ENCODE results near the gene GNS. TPM values are rescaled to one million over a fixed set of nuclear protein-coding genes. Genes with fewer than 3 reads are reported as not detected.
A peak's percentile ranks its signal among the peaks of the same experiment; 100 is the strongest.

Gene GNS
- polyA plus RNA-seq, 2 of the 4 experiments (the other 2 are of a cell fraction) = 54.3 to 109 TPM

DNA sequence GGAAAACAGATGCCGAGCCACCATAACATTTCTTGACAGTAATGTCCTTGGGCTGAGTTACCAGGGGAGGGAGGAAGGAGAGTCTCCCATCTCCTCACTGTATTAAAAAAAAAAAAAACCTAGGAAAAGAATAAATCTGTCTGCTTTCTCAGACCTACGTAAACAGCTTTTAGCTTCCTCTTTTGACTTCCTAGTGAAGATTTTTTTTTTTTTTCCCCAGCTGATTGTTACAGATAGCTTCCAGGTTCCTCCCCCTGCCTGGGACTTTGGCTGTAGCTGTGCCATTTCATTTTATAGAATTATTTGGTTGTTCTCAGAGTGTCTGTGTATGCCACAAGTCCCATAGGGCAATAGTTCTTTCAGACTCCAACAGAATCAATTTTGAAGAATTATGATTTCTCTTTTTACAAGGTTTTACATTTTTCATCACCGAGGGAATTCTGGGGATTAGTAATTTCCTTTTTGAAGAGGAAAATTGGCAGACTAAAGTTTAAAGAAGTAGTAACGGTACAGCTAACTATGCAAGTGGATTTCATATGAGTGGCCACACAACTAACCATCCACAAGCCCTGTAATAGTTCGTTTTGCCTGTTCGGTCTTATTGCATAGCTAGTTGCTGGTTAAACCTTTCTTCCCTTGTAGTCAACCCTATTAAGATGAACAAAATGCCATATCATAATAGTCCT lies 23.1 kb upstream of the GNS start:
- WGBS (ENCODE audit: missing lambda C conversion rate) = 76% methylated on average over 6 of the region's 6 CpGs
- FAIRE-seq (no peak), ATAC-seq (no peak), DNase-seq (ENCODE audit: low read depth in 1 of 2, low spot score in 1 of 2) (no peak)
- H3K27ac ChIP-seq = no peak overlapping the region
- no peak overlapping the region for H3K4me2 ChIP-seq
- ChIA-PET POLR2A (no interaction called here), CTCF (interaction anchor here (0.7 to 3.9 kb wide), 6 partner anchors 10 to 451 kb away, joined by 3 to 33 read pairs (median 6); no protein-coding TSS in a partner anchor)
- no peaks in the 10 kb centered on the region for H3K9me3 ChIP-seq
- H3K4me1 ChIP-seq = peaks cover 8% of the 10 kb centered on the region; the same call in 2 of the 3 replicates
- H3K4me3 ChIP-seq = no peak overlapping the region
- TF ChIP-seq HOXA7 (CRISPR knock-in tag; IDR thresholded peaks at IDR 0.05) (no peak), MYC (IDR thresholded peaks at IDR 0.05; ENCODE audit: borderline replicate concordance, low read length) (no peak), EHF (CRISPR knock-in tag; IDR thresholded peaks at IDR 0.05) (no peak), FOSL2 (IDR thresholded peaks at IDR 0.05) (no peak), FOSL2 (CRISPR knock-in tag; IDR thresholded peaks at IDR 0.05) (no peak)
- TF ChIP-seq, protein P1, sequence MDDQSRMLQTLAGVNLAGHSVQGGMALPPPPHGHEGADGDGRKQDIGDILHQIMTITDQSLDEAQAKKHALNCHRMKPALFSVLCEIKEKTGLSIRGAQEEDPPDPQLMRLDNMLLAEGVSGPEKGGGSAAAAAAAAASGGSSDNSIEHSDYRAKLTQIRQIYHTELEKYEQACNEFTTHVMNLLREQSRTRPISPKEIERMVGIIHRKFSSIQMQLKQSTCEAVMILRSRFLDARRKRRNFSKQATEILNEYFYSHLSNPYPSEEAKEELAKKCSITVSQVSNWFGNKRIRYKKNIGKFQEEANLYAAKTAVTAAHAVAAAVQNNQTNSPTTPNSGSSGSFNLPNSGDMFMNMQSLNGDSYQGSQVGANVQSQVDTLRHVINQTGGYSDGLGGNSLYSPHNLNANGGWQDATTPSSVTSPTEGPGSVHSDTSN (IDR thresholded peaks at IDR 0.05) = no peak

DNA sequence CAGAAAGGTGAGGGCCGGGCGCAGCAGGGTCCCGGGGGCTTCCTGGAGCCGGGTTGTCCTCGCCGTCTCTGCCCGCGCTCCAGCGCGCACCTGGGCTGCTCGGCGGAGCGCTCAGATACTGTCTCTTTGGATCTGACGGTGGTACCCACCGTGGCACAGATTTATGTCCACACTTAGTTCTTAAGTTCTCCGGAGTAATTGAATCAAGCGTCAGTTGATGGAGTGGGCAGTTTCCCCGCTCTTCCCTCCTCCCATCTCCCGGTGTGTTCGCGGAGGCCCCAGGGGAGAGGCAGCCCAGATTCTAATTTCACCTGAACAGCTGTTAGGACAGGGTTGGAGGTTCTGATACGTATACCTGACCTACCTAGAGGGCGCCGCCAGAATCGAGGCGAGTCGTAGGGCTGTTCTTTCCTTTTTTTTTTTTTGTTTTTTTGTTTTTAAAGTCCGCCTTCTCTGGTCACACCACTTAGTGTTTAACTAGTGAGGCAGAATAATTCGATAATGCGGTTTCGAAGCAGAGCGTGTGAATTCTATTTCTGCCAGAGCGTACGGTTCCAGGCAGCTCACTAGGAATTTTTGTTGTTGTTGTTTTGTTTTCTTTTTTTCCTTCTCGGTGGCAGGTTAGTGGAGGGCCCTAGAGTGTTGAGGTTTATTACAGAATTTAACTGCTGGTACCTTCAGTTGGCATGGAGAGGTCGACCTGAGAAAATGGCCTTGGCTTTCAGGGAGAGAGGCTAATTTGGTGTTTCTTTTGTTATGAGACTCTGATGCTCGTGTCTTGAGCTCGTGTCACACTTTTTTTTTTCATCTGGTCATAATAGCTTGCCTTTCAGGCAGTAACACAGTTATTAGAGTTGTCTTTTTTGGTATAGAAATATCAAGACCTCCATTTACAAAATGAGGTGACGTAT lies 22.3 kb upstream of the GNS start:
- ChIA-PET CTCF (interaction anchor here (0.6 to 3.9 kb wide), 8 partner anchors 11 to 1395 kb away, joined by 3 to 33 read pairs (median 4); no protein-coding TSS in a partner anchor), POLR2A (no interaction called here)
- Histone ChIP-seq H3K27ac (peak overlapping the region; percentile 69 to 88; a peak in 4 of 6 replicates), H3K4me2 (peak overlapping the region; percentile 87), H3K9me3 (no peaks in the 10 kb centered on the region), H3K4me3 (peak overlapping the region; percentile 60), H3K4me1 (peaks cover 8% of the 10 kb centered on the region; the same call in 2 of the 3 replicates)
- 42% methylated on average over 35 of the region's 39 CpGs for WGBS (ENCODE audit: missing lambda C conversion rate)
- no peak for FAIRE-seq
- TF ChIP-seq KDM1A (IDR thresholded peaks at IDR 0.05; ENCODE audit: low read depth) (no peak), HOXA7 (CRISPR knock-in tag; IDR thresholded peaks at IDR 0.05) (no peak), TP53 (CRISPR knock-in tag; IDR thresholded peaks at IDR 0.05) (no peak), RNF2 (IDR thresholded peaks at IDR 0.05; ENCODE audit: borderline replicate concordance, low read depth) (0 out of 2 replicates have a peak, but pooled peaks have one; percentile 31)
- TF ChIP-seq, protein P2, sequence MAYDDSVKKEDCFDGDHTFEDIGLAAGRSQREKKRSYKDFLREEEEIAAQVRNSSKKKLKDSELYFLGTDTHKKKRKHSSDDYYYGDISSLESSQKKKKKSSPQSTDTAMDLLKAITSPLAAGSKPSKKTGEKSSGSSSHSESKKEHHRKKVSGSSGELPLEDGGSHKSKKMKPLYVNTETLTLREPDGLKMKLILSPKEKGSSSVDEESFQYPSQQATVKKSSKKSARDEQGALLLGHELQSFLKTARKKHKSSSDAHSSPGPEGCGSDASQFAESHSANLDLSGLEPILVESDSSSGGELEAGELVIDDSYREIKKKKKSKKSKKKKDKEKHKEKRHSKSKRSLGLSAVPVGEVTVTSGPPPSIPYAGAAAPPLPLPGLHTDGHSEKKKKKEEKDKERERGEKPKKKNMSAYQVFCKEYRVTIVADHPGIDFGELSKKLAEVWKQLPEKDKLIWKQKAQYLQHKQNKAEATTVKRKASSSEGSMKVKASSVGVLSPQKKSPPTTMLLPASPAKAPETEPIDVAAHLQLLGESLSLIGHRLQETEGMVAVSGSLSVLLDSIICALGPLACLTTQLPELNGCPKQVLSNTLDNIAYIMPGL (CRISPR knock-in tag; IDR thresholded peaks at IDR 0.05; ENCODE audit: borderline replicate concordance) = no peak
- DNase-seq (ENCODE audit: low read depth in 1 of 2, low spot score in 1 of 2) = no peak
- peak; percentile 8 to 30; a peak in 4 of 6 replicates for ATAC-seq

DNA sequence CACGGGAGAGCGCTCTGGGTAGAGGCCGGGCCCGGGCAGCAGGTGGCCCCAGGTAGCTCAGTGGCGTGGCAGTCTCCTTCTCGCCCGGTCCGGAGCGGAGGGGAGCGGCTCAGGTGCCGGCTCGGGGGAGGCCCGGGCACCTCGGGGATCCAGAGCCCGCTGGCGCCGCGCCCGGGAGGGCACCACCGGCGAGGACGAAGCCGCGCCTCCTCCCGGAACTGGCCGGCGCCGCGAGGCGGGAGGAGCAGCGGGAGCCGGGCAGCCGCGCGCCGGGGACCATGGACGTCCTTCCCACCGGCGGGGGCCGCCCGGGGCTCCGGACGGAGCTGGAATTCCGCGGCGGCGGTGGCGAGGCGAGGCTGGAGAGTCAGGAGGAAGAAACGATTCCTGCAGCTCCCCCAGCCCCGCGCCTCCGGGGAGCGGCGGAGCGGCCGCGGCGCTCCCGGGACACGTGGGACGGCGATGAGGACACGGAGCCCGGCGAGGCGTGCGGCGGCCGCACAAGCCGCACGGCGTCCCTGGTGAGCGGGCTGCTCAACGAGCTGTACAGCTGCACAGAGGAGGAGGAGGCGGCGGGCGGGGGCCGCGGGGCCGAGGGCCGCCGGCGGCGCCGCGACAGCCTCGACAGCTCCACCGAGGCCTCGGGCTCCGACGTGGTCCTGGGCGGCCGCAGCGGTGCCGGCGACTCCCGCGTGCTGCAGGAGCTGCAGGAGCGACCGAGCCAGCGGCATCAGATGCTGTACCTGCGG lies 21.5 kb upstream of the GNS start:
- WGBS (ENCODE audit: missing lambda C conversion rate) = 8% methylated on average over 15 of the region's 103 CpGs
- peak overlapping the region; percentile 69 to 88; a peak in 5 of 6 replicates for H3K27ac ChIP-seq
- peak; percentile 86 to 88 for ATAC-seq
- peak overlapping the region; percentile 87 for H3K4me2 ChIP-seq
- peak; percentile 33 to 44 for DNase-seq (ENCODE audit: low read depth in 1 of 2, low spot score in 1 of 2)
- H3K4me3 ChIP-seq = peak overlapping the region; percentile 60
- peaks cover 8% of the 10 kb centered on the region; the same call in 2 of the 3 replicates for H3K4me1 ChIP-seq
- FAIRE-seq = no peak
- TF ChIP-seq, protein P3, sequence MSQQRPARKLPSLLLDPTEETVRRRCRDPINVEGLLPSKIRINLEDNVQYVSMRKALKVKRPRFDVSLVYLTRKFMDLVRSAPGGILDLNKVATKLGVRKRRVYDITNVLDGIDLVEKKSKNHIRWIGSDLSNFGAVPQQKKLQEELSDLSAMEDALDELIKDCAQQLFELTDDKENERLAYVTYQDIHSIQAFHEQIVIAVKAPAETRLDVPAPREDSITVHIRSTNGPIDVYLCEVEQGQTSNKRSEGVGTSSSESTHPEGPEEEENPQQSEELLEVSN (IDR thresholded peaks at IDR 0.05; ENCODE audit: borderline replicate concordance, low read depth) = peak; percentile 82
- peak in 1 of 2 experiments; percentile 47; a peak in 1 of 5 replicates for TF ChIP-seq JUN (IDR thresholded peaks at IDR 0.05)
- no peak for TF ChIP-seq TFCP2L1 (CRISPR knock-in tag; IDR thresholded peaks at IDR 0.05)
- no peak for TF ChIP-seq CHD4 (IDR thresholded peaks at IDR 0.05; ENCODE audit: borderline replicate concordance)
- TF ChIP-seq PHF8 (IDR thresholded peaks at IDR 0.05; ENCODE audit: borderline replicate concordance, low read depth) = peak; percentile 30; the same call in 1 of the 2 replicates
- TF ChIP-seq, protein P4, sequence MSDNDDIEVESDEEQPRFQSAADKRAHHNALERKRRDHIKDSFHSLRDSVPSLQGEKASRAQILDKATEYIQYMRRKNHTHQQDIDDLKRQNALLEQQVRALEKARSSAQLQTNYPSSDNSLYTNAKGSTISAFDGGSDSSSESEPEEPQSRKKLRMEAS (IDR thresholded peaks at IDR 0.05) = peak; percentile 65; the same call in 1 of the 2 replicates
- ChIA-PET CTCF (interaction anchor here (0.6 to 3.9 kb wide), 7 partner anchors 9 to 1396 kb away, joined by 3 to 33 read pairs (median 3); no protein-coding TSS in a partner anchor), POLR2A (no interaction called here)
- H3K9me3 ChIP-seq = no peaks in the 10 kb centered on the region

Data from A549 (cell line).